Activated naive CD8-positive, alpha-beta T cell (primary cell): ENCODE measurements around the gene F2RL2.
"Not testable (repeated sequence)": the region's sequence is repeated elsewhere in the genome, so short reads cannot be mapped to it uniquely, and the experiment has no call there.

Experiments
- H3K27ac Mint-ChIP-seq: one replicate; pipeline ENCODE4 v1.8.0; 2021; ENCODE audit warnings: mixed read lengths
- H3K27me3 Mint-ChIP-seq: one replicate; pipeline ENCODE4 v1.8.0; 2021; ENCODE audit warnings: mixed read lengths
- H3K36me3 Mint-ChIP-seq: one replicate; pipeline ENCODE4 v1.8.0; 2021; ENCODE audit warnings: mixed read lengths
- H3K4me1 Mint-ChIP-seq: one replicate; pipeline ENCODE4 v1.8.0; 2021; ENCODE audit warnings: low read depth, mixed read lengths
- H3K4me3 Mint-ChIP-seq: one replicate; pipeline ENCODE4 v1.8.0; 2021; ENCODE audit warnings: mild to moderate bottlenecking, mixed read lengths
- H3K9me3 Mint-ChIP-seq: one replicate; pipeline ENCODE4 v1.8.0; 2021; ENCODE audit warnings: low read depth, mixed read lengths

The F2RL2 gene

GRCh38 chr5:76607353-76607871, 15.8 kb downstream of the F2RL2 start:
- Mint-ChIP-seq H3K36me3 (peaks cover 25% of the 10 kb centered on the region), H3K4me3 (no peak overlapping the region), H3K4me1 (peaks cover 4% of the 10 kb centered on the region), H3K27ac (peak overlapping the region; percentile 1), H3K9me3 (no peaks in the 10 kb centered on the region), H3K27me3 (no peaks in the 10 kb centered on the region)

GRCh38 chr5:76606701-76607100, 16.5 kb downstream of the F2RL2 start:
- Mint-ChIP-seq H3K36me3 (peaks cover 25% of the 10 kb centered on the region), H3K4me1 (peaks cover 4% of the 10 kb centered on the region), H3K27me3 (no peaks in the 10 kb centered on the region), H3K27ac (peak overlapping the region; percentile 1), H3K9me3 (no peaks in the 10 kb centered on the region), H3K4me3 (no peak overlapping the region)

- no peak overlapping the region for H3K4me3 Mint-ChIP-seq
- H3K36me3 Mint-ChIP-seq, result peaks cover 19% of the 10 kb centered on the region
- H3K9me3 Mint-ChIP-seq, result no peaks in the 10 kb centered on the region
- peaks cover 4% of the 10 kb centered on the region for H3K4me1 Mint-ChIP-seq
- no peaks in the 10 kb centered on the region for H3K27me3 Mint-ChIP-seq
- no peak overlapping the region for H3K27ac Mint-ChIP-seq
Measured at GRCh38 chr5:76604838-76605237, 18.4 kb downstream of the F2RL2 start.

GRCh38 chr5:76603991-76604390, 19.2 kb downstream of the F2RL2 start:
- H3K9me3 Mint-ChIP-seq, H3K27ac Mint-ChIP-seq, H3K27me3 Mint-ChIP-seq, H3K4me1 Mint-ChIP-seq, H3K4me3 Mint-ChIP-seq: not testable (repeated sequence)
- H3K36me3 Mint-ChIP-seq, result peaks cover 19% of the 10 kb centered on the region

- Mint-ChIP-seq H3K27me3 (no peaks in the 10 kb centered on the region), H3K36me3 (peaks cover 15% of the 10 kb centered on the region), H3K9me3 (no peaks in the 10 kb centered on the region), H3K4me3 (no peak overlapping the region), H3K27ac (no peak overlapping the region), H3K4me1 (peaks cover under 1% of the 10 kb centered on the region)
Measured at GRCh38 chr5:76602094-76602726, 21.0 kb downstream of the F2RL2 start.

- Mint-ChIP-seq H3K9me3 (no peaks in the 10 kb centered on the region), H3K36me3 (peaks cover 15% of the 10 kb centered on the region), H3K27ac (no peak overlapping the region), H3K4me3 (no peak overlapping the region), H3K27me3 (no peaks in the 10 kb centered on the region), H3K4me1 (no peaks in the 10 kb centered on the region)
Measured at GRCh38 chr5:76601470-76601869, 21.7 kb downstream of the F2RL2 start.

- Mint-ChIP-seq H3K27ac (no peak overlapping the region), H3K4me1 (no peaks in the 10 kb centered on the region), H3K4me3 (no peak overlapping the region), H3K9me3 (no peaks in the 10 kb centered on the region), H3K36me3 (peaks cover 15% of the 10 kb centered on the region), H3K27me3 (no peaks in the 10 kb centered on the region)
Measured at GRCh38 chr5:76600716-76601115, 22.5 kb downstream of the F2RL2 start.

GRCh38 chr5:76598531-76598930, 24.7 kb downstream of the F2RL2 start:
- no peaks in the 10 kb centered on the region for H3K4me1 Mint-ChIP-seq
- H3K9me3 Mint-ChIP-seq, result no peaks in the 10 kb centered on the region
- no peak overlapping the region for H3K27ac Mint-ChIP-seq
- H3K4me3 Mint-ChIP-seq, result no peak overlapping the region
- H3K36me3 Mint-ChIP-seq, result peaks cover 1% of the 10 kb centered on the region
- no peaks in the 10 kb centered on the region for H3K27me3 Mint-ChIP-seq

- no peaks in the 10 kb centered on the region for H3K4me1 Mint-ChIP-seq
- no peaks in the 10 kb centered on the region for H3K9me3 Mint-ChIP-seq
- peaks cover 18% of the 10 kb centered on the region for H3K36me3 Mint-ChIP-seq
- H3K27ac Mint-ChIP-seq, result no peak overlapping the region
- H3K4me3 Mint-ChIP-seq, result no peak overlapping the region
- H3K27me3 Mint-ChIP-seq, result no peaks in the 10 kb centered on the region
Measured at GRCh38 chr5:76595755-76596481, 27.3 kb downstream of the F2RL2 start.

GRCh38 chr5:76594107-76594506, 29.1 kb downstream of the F2RL2 start:
- H3K36me3 Mint-ChIP-seq, result peaks cover 26% of the 10 kb centered on the region
- H3K27me3 Mint-ChIP-seq, result no peaks in the 10 kb centered on the region
- no peak overlapping the region for H3K27ac Mint-ChIP-seq

GRCh38 chr5:76592692-76593091, 30.5 kb downstream of the F2RL2 start:
- Mint-ChIP-seq H3K9me3 (no peaks in the 10 kb centered on the region), H3K27me3 (no peaks in the 10 kb centered on the region), H3K36me3 (peaks cover 26% of the 10 kb centered on the region), H3K27ac (no peak overlapping the region), H3K4me1 (no peaks in the 10 kb centered on the region), H3K4me3 (no peak overlapping the region)

More at GRCh38 chr5:76594107-76594506, 29.1 kb downstream of the F2RL2 start:
- H3K4me1 Mint-ChIP-seq, result no peaks in the 10 kb centered on the region
- H3K4me3 Mint-ChIP-seq, result no peak overlapping the region
- H3K9me3 Mint-ChIP-seq, result no peaks in the 10 kb centered on the region

GRCh38 chr5:76591366-76591765, 31.8 kb downstream of the F2RL2 start:
- H3K4me1 Mint-ChIP-seq, result no peaks in the 10 kb centered on the region
- H3K36me3 Mint-ChIP-seq, result peaks cover 26% of the 10 kb centered on the region
- H3K4me3 Mint-ChIP-seq, result no peak overlapping the region
- H3K27ac Mint-ChIP-seq, result no peak overlapping the region
- H3K27me3 Mint-ChIP-seq, result no peaks in the 10 kb centered on the region
- no peaks in the 10 kb centered on the region for H3K9me3 Mint-ChIP-seq

GRCh38 chr5:76590027-76590426, 33.2 kb downstream of the F2RL2 start:
- no peaks in the 10 kb centered on the region for H3K4me1 Mint-ChIP-seq
- peaks cover 26% of the 10 kb centered on the region for H3K36me3 Mint-ChIP-seq
- H3K9me3 Mint-ChIP-seq, result no peaks in the 10 kb centered on the region
- no peak overlapping the region for H3K27ac Mint-ChIP-seq
- no peaks in the 10 kb centered on the region for H3K27me3 Mint-ChIP-seq
- H3K4me3 Mint-ChIP-seq, result no peak overlapping the region

GRCh38 chr5:76586531-76586930, 36.7 kb downstream of the F2RL2 start:
- no peaks in the 10 kb centered on the region for H3K9me3 Mint-ChIP-seq
- no peaks in the 10 kb centered on the region for H3K27me3 Mint-ChIP-seq
- H3K4me3 Mint-ChIP-seq, result no peak overlapping the region
- H3K36me3 Mint-ChIP-seq, result peaks cover 14% of the 10 kb centered on the region
- no peak overlapping the region for H3K27ac Mint-ChIP-seq
- peaks cover 12% of the 10 kb centered on the region for H3K4me1 Mint-ChIP-seq

GRCh38 chr5:76585783-76586217, 37.4 kb downstream of the F2RL2 start:
- H3K4me3 Mint-ChIP-seq, result no peak overlapping the region
- H3K9me3 Mint-ChIP-seq, result no peaks in the 10 kb centered on the region
- peaks cover 14% of the 10 kb centered on the region for H3K4me1 Mint-ChIP-seq
- peaks cover 9% of the 10 kb centered on the region for H3K36me3 Mint-ChIP-seq
- H3K27me3 Mint-ChIP-seq, result no peaks in the 10 kb centered on the region
- no peak overlapping the region for H3K27ac Mint-ChIP-seq
